B cell (primary cell): ENCODE results near the gene CALHM5. TPM values are rescaled to one million over a fixed set of nuclear protein-coding genes. Genes with fewer than 3 reads are reported as not detected.

Source experiments
- ATAC-seq: fragments of 200-7000 bp; cut with Tn5 transposase; one replicate; pipeline ENCODE4 v1.10.0; 2021; ENCODE audit warnings: low read depth, mild to moderate bottlenecking, moderate number of reproducible peaks, moderate library complexity
- CTCF ChIA-PET: fragments of 350-600 bp; sonication (Branson Sonifier 250); formaldehyde crosslinking; loops from one replicate; lab custom pipeline; 2021; ENCODE audit warnings: antibody characterized with exemption, inconsistent platforms; lab: Charles Lee
- POLR2A ChIA-PET: fragments of 350-600 bp; sonication (Branson Sonifier 250); formaldehyde crosslinking; loops from one replicate; lab custom pipeline; 2021; ENCODE audit warnings: antibody characterized with exemption; lab: Charles Lee
- DNase-seq: peaks from one replicate; pipeline ENCODE4 v3.0.0; 2013
- H2AFZ ChIP-seq: 2 replicates; pipeline ENCODE4 v1.6.1; 2012; ENCODE audit warnings: mild to moderate bottlenecking, low read depth, low read length; ENCODE audit not compliant: insufficient read depth, poor library complexity, severe bottlenecking
- H3K27ac ChIP-seq, 2 donors: 1 replicate in 1 of 2; 2 replicates in 1 of 2; pipeline ENCODE4 v1.5.1; 2012 to 2013; ENCODE audit warnings: low read length in 2 of 2, mild to moderate bottlenecking in 2 of 2, moderate library complexity in 1 of 2
- H3K27me3 ChIP-seq, 4 experiments: fragments of 200-600 bp in 1 of 4; sonication (generic) in 1 of 4; replicated peaks in 1 of 4; 1 replicate in 2 of 4; 2 replicates in 2 of 4; pipeline versions ENCODE4 v1.6.1 to v1.7.0; 2013 to 2016; ENCODE audit warnings: low read length in 3 of 4, mild to moderate bottlenecking in 2 of 4, mixed read lengths in 1 of 4, moderate library complexity in 1 of 4; ENCODE audit not compliant: insufficient read depth in 4 of 4, control insufficient read depth in 3 of 4; ENCODE audit errors: control extremely low read depth in 1 of 4
- H3K36me3 ChIP-seq, 2 experiments: replicated peaks in 1 of 2; 1 replicate in 1 of 2; 2 replicates in 1 of 2; pipeline versions ENCODE4 v1.6.1 to v1.7.1; 2013; ENCODE audit warnings: low read length in 1 of 2; ENCODE audit not compliant: insufficient read depth in 2 of 2, control insufficient read depth in 1 of 2; ENCODE audit errors: control extremely low read depth in 1 of 2, extremely low read depth in 1 of 2
- H3K4me1 ChIP-seq, 2 donors: fragments of 200-600 bp in 1 of 2; sonication (generic) in 1 of 2; 1 replicate in 1 of 2; 2 replicates in 1 of 2; pipeline versions ENCODE4 v1.5.1 to v1.6.1; 2013 to 2017; ENCODE audit warnings: low read length in 2 of 2; ENCODE audit not compliant: control insufficient read depth in 2 of 2, insufficient read depth in 2 of 2
- H3K4me2 ChIP-seq: replicated peaks from 2 replicates; pipeline ENCODE3; 2012; ENCODE audit warnings: mild to moderate bottlenecking, low read depth, low read length; ENCODE audit not compliant: poor library complexity, severe bottlenecking
- H3K4me3 ChIP-seq, 5 experiments: fragments of 200-600 bp in 1 of 5; sonication (generic) in 1 of 5; 1 replicate in 3 of 5; 2 replicates in 2 of 5; pipeline versions ENCODE4 v1.5.1 to v1.7.0; 2011 to 2016; ENCODE audit warnings: low read length in 4 of 5, mild to moderate bottlenecking in 4 of 5, low read depth in 2 of 5, control low read depth in 1 of 5, moderate library complexity in 1 of 5; ENCODE audit not compliant: insufficient read depth in 1 of 5; ENCODE audit errors: control extremely low read depth in 1 of 5, extremely low read depth in 1 of 5
- H3K79me2 ChIP-seq: fragments of 200-600 bp; sonication (generic); one replicate; pipeline ENCODE4 v1.6.0; 2016; ENCODE audit warnings: low read length; ENCODE audit not compliant: control insufficient read depth, insufficient read depth
- H3K9ac ChIP-seq: fragments of 200-600 bp; sonication (generic); 2 replicates; pipeline ENCODE4 v1.6.1; 2017; ENCODE audit warnings: mild to moderate bottlenecking, low read length, moderate library complexity
- H3K9me3 ChIP-seq, 3 donors: one replicate each; pipeline versions ENCODE4 v1.6.1 to v1.7.1; 2013; ENCODE audit warnings: low read length in 2 of 3; ENCODE audit not compliant: control insufficient read depth in 2 of 3, insufficient read depth in 1 of 3; ENCODE audit errors: control extremely low read depth in 1 of 3
- H4K20me1 ChIP-seq: 2 replicates; pipeline ENCODE4 v1.6.0; 2012; ENCODE audit warnings: mild to moderate bottlenecking, low read length; ENCODE audit not compliant: insufficient read depth, control insufficient read depth, poor library complexity, severe bottlenecking
- H3K27ac Mint-ChIP-seq: one replicate; pipeline ENCODE4 v1.8.0; 2021; ENCODE audit warnings: mixed read lengths
- H3K27me3 Mint-ChIP-seq: one replicate; pipeline ENCODE4 v1.8.0; 2021; ENCODE audit warnings: mixed read lengths
- H3K4me1 Mint-ChIP-seq: one replicate; pipeline ENCODE4 v1.8.0; 2021; ENCODE audit warnings: mixed read lengths
- H3K4me3 Mint-ChIP-seq: one replicate; pipeline ENCODE4 v1.8.0; 2021; ENCODE audit warnings: mixed read lengths
- H3K9me3 Mint-ChIP-seq: one replicate; pipeline ENCODE4 v1.8.0; 2022; ENCODE audit warnings: mixed read lengths; ENCODE audit not compliant: insufficient read depth
- CTCF ChIP-seq: fragments of 200-600 bp; IDR thresholded peaks from one replicate; pipeline ENCODE4 v1.8.0; 2022; ENCODE audit warnings: antibody characterized with exemption, mild to moderate bottlenecking
- EZH2 ChIP-seq: IDR thresholded peaks from 2 replicates; pipeline ENCODE4 v1.6.1; 2012; ENCODE audit warnings: borderline replicate concordance, low read depth, mild to moderate bottlenecking, moderate library complexity, low read length; ENCODE audit not compliant: insufficient read depth, poor library complexity, severe bottlenecking
- WGBS: methylation state at CpG from one replicate; pipeline ENCODE4 v1.1.5; 2013; ENCODE audit warnings: missing lambda C conversion rate; ENCODE audit not compliant: insufficient coverage; 5-methylcytosine and 5-hydroxymethylcytosine counted together
- intact Hi-C: fragments of 100-400 bp; cut with micrococcal nuclease; formaldehyde crosslinking; loops from one replicate; pipeline ENCODE4 v1.10.0; 2022
- polyA plus RNA-seq: library from polyadenylated mRNA; depleted of rRNA; stranded (reverse); fragments of >200 nt; gene quantifications from 2 replicates; pipeline ENCODE4 v1.2.3, GENCODE V29; 2012
- total RNA-seq, 2 donors: library from RNA; stranded (reverse); fragments of 120-200 nt in 1 of 2; gene quantifications; 1 replicate in 1 of 2; 2 replicates in 1 of 2; pipeline versions ENCODE4 v1.2.3 to v1.2.4, GENCODE V29; 2013 to 2022

CALHM5 gene
- total and polyA plus RNA-seq, 2 donors (not counting 1 experiment from before 2014, with no cell fraction given): not detected

DNA sequence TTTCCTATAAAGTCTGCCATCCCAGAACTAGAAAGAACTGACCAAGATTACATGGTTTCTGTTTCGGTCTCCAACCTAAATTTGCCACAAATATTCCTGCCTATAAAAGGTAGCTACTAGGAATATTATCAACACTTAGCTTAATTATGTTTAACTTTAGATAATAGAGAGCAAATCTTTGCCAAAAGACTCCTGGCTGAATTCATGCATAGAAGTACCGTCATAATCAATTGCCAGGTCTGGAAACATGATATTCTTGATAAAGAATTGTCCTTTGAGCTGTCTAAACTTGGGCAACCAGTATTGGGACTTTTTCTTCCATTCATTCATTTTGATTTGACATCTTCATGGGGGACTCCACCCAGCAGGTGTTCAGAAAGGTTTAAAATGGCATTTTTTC is 27.8 kb upstream of the CALHM5 start:
- Histone ChIP-seq H3K79me2 (no peaks in the 10 kb centered on the region), H2AFZ (no peak overlapping the region), H3K4me3 (no peak overlapping the region), H4K20me1 (no peaks in the 10 kb centered on the region), H3K4me1 (no peaks in the 10 kb centered on the region), H3K4me2 (no peak overlapping the region), H3K9me3 (no peaks in the 10 kb centered on the region), H3K27ac (no peak overlapping the region), H3K9ac (no peak overlapping the region), H3K36me3 (no peaks in the 10 kb centered on the region), H3K27me3 (no peaks in the 10 kb centered on the region)
- ATAC-seq (no peak), DNase-seq (no peak)
- Mint-ChIP-seq H3K4me3 (no peak overlapping the region), H3K9me3 (no peaks in the 10 kb centered on the region), H3K4me1 (no peaks in the 10 kb centered on the region), H3K27me3 (peaks cover 4% of the 10 kb centered on the region), H3K27ac (no peak overlapping the region)
- intact Hi-C loops: no loop called here
- ChIA-PET POLR2A (no interaction called here), CTCF (no interaction called here)
- WGBS: 100% methylated on average over 1 of the region's 2 CpGs
- TF ChIP-seq CTCF (no peak), EZH2 (no peak)

DNA sequence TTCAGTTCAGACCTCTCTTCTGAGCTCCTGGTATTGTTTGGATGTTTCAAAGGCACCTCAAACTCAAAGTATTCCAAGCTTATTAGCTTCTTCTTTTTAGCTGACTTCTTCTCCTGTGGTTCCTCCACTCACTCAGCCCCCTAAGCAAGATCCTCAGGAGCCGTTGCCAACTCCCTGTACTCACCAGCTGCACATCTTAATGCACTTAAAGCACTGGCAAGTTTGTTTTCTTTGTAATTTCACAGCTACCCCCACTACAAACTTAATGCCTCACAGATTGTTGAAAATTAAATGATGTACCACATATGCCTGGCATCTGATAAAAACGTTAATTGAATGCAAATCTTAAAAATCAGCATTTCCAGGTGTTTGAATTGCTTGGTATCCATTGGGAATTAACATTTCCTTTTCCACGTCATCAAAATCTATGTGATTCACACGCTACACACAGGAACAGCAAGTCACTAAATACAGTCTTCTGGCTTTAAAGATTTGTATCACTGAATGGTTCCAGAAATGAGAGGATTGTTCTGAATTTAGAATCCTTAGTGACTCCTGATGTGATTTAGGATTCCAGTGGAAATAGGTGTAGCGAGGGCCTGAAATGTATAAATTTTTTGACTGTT is 25.8 kb upstream of the CALHM5 start:
- H3K27ac ChIP-seq: no peak overlapping the region
- no peak overlapping the region for H3K4me3 ChIP-seq
- H3K36me3 ChIP-seq: no peaks in the 10 kb centered on the region
- H3K4me1 Mint-ChIP-seq: no peaks in the 10 kb centered on the region
- no peak overlapping the region for H2AFZ ChIP-seq
- no peak overlapping the region for H3K9ac ChIP-seq
- H4K20me1 ChIP-seq: no peaks in the 10 kb centered on the region
- H3K27me3 ChIP-seq: no peaks in the 10 kb centered on the region
- CTCF ChIA-PET: no interaction called here
- H3K27me3 Mint-ChIP-seq: peaks cover 7% of the 10 kb centered on the region
- POLR2A ChIA-PET: no interaction called here
- intact Hi-C loops: no loop called here
- no peaks in the 10 kb centered on the region for H3K79me2 ChIP-seq
- no peaks in the 10 kb centered on the region for H3K4me1 ChIP-seq
- DNase-seq: no peak
- no peak overlapping the region for H3K4me3 Mint-ChIP-seq
- no peaks in the 10 kb centered on the region for H3K9me3 ChIP-seq
- no peak overlapping the region for H3K27ac Mint-ChIP-seq
- TF ChIP-seq EZH2 (no peak), CTCF (no peak)
- no peak for ATAC-seq
- WGBS: no CpG with 5 or more reads among the region's 5 CpGs
- H3K4me2 ChIP-seq: no peak overlapping the region
- no peaks in the 10 kb centered on the region for H3K9me3 Mint-ChIP-seq
